ENCODE data around the gene GPR84. TPM values are rescaled to one million over a fixed set of nuclear protein-coding genes. Genes with fewer than 3 reads are reported as not detected.

The GPR84 gene
- total and polyA plus RNA-seq, 10 of the 15 experiments (the other 5 are each of a cell fraction or from before 2014, with no cell fraction given) = 0.37 to 4.7 (median 2.6) TPM

- peak; percentile 65 to 75 (median 66) for TF ChIP-seq CTCF (IDR thresholded peaks at IDR 0.05 in 2 of 3, conservative IDR thresholded peaks at IDR 0.05 in 1 of 3; ENCODE audit: control insufficient read depth in 2 of 3, extremely low read depth in 1 of 3, insufficient read depth in 1 of 3, low read depth in 3 of 3, low read length in 3 of 3)
- TF ChIP-seq ZBTB11 (CRISPR knock-in tag; IDR thresholded peaks at IDR 0.05) = no peak
Measured at GRCh38 chr12:54394281-54394719, 30.0 kb upstream of the GPR84 start (continued).

- ATAC-seq (no peak), DNase-seq (ENCODE audit: low read depth, low spot score) (no peak), FAIRE-seq (no peak)
- CTCF ChIA-PET = interaction anchor here (0.6 to 4.1 kb wide), 23 partner anchors 8 to 332 kb away, joined by 3 to 58 read pairs (median 4); partner anchors contain the start of genes NCKAP1L and ZNF385A
- RAD21 ChIA-PET (ENCODE audit: unreplicated experiment) = interaction anchor here (0.7 to 2.0 kb wide), 7 partner anchors 12 to 173 kb away, joined by 3 to 7 read pairs (median 5); no protein-coding TSS in a partner anchor
- no peak overlapping the region for H3K27ac ChIP-seq (ENCODE audit: control insufficient read depth, insufficient read depth)
- POLR2A ChIA-PET = interaction anchor here (0.5 to 0.7 kb wide), 4 partner anchors 23 to 115 kb away, joined by 3 to 5 read pairs (median 4); no protein-coding TSS in a partner anchor
- no peak overlapping the region for H3K4me3 ChIP-seq
- no peaks in the 10 kb centered on the region for H3K27me3 ChIP-seq (replicated peaks in 1 of 2; ENCODE audit: control insufficient read depth in 2 of 2, insufficient read depth in 2 of 2, low read length in 1 of 2)
- no peaks in the 10 kb centered on the region for H4K20me1 ChIP-seq (ENCODE audit: control insufficient read depth, insufficient read depth)
- no TSS peak for BruUV-seq (replicated peaks)
- no peaks in the 10 kb centered on the region for H3K4me1 ChIP-seq (ENCODE audit: control insufficient read depth, insufficient read depth, low read length)
- no peaks in the 10 kb centered on the region for H3K9me3 ChIP-seq (replicated peaks; ENCODE audit: control insufficient read depth, insufficient read depth, low read length)
- H3K9ac ChIP-seq (ENCODE audit: control insufficient read depth, insufficient read depth, low read length) = no peak overlapping the region
- no peaks in the 10 kb centered on the region for H3K79me2 ChIP-seq (ENCODE audit: control insufficient read depth, insufficient read depth, low read length)
- in situ Hi-C loops (cut with MboI) (no loop called here), intact Hi-C loops (cut with micrococcal nuclease; ENCODE audit: unreplicated experiment) (loop anchor here (1.0 kb wide), 1 partner anchor 46 kb away; no protein-coding TSS in a partner anchor)
- no peak overlapping the region for H3K4me2 ChIP-seq (ENCODE audit: control insufficient read depth, insufficient read depth)
- WGBS (ENCODE audit: insufficient coverage, insufficient replicate concordance, low lambda C conversion rate, missing lambda C conversion rate) = 30% methylated on average over 3 of the region's 3 CpGs
- no peak overlapping the region for H2AFZ ChIP-seq (ENCODE audit: control insufficient read depth, low read depth, low read length)
- H3K36me3 ChIP-seq (ENCODE audit: control insufficient read depth in 2 of 2, insufficient read depth in 2 of 2, low read length in 1 of 2) = no peaks in the 10 kb centered on the region
- SMC1A ChIA-PET (ENCODE audit: uncharacterized antibody, unreplicated experiment) = interaction anchor here (0.7 to 2.6 kb wide), 7 partner anchors 9 to 69 kb away, joined by 3 to 17 read pairs (median 4); partner anchors contain the start of gene ZNF385A
- TF ChIP-seq ZBTB11 (CRISPR knock-in tag; IDR thresholded peaks at IDR 0.05) = no peak
- no peak for TF ChIP-seq SMARCA5 (IDR thresholded peaks at IDR 0.05)
- TF ChIP-seq SP1 (IDR thresholded peaks at IDR 0.05; ENCODE audit: low read depth, low read length) = no peak
- TF ChIP-seq NR2C2 (IDR thresholded peaks at IDR 0.05; ENCODE audit: borderline replicate concordance, control insufficient read depth, insufficient read length, low read depth) = no peak
- no peak for TF ChIP-seq BRCA1 (IDR thresholded peaks at IDR 0.05; ENCODE audit: low read depth, low read length)
- no peak for TF ChIP-seq YY1 (IDR thresholded peaks at IDR 0.05; ENCODE audit: low read depth, low read length)
- TF ChIP-seq CTCF (IDR thresholded peaks at IDR 0.05 in 2 of 3, conservative IDR thresholded peaks at IDR 0.05 in 1 of 3; ENCODE audit: control insufficient read depth in 2 of 3, extremely low read depth in 1 of 3, insufficient read depth in 1 of 3, low read depth in 3 of 3, low read length in 3 of 3) = no peak
- no peak for TF ChIP-seq NFYA (IDR thresholded peaks at IDR 0.05; ENCODE audit: borderline replicate concordance, low read depth, low read length)
- TF ChIP-seq CREM (IDR thresholded peaks at IDR 0.05; ENCODE audit: low read depth) = no peak
Measured at GRCh38 chr12:54393743-54394142, 29.5 kb upstream of the GPR84 start.

All from GM12878 (cell line).